HCT116 (cell line): ENCODE data around the gene SLC24A3. TPM values are rescaled to one million over a fixed set of nuclear protein-coding genes. Genes with fewer than 3 reads are reported as not detected.

Experiments used
- ATAC-seq: fragments of 200-7000 bp; cut with Tn5 transposase; 2 replicates; pipeline ENCODE4 v1.9.1; 2020; ENCODE audit warnings: mild to moderate bottlenecking, moderate library complexity
- BruUV-seq: library from RNA; stranded (reverse); fragments of 400-500 nt; replicated peaks from 2 replicates; lab custom pipeline; 2021; lab: Mats Ljungman, UMichigan
- CTCF ChIA-PET: fragments of 300-600 bp; sonication (Branson Sonifier 250); formaldehyde crosslinking; loops from one replicate; lab custom pipeline; 2021; ENCODE audit warnings: antibody characterized with exemption; lab: Charles Lee
- POLR2A ChIA-PET: fragments of 300-600, 350-600 bp; sonication (Branson Sonifier 250); formaldehyde crosslinking; loops from one replicate; lab custom pipeline; 2021; ENCODE audit warnings: antibody characterized with exemption; lab: Charles Lee
- RAD21 ChIA-PET, 2 experiments: fragments of 300-600 bp; sonication (Branson Sonifier 250); formaldehyde crosslinking; loops; one replicate each; lab custom pipeline; 2023; ENCODE audit warnings: low total read pairs in 2 of 2; ENCODE audit not compliant: uncharacterized antibody in 2 of 2, unreplicated experiment in 2 of 2, low non-redundant PET in 1 of 2; lab: Charles Lee
- DNase-seq: peaks from one replicate; pipeline ENCODE4 v3.0.0-alpha.2; 2010; ENCODE audit warnings: low read depth, low spot score
- H2AFZ ChIP-seq: fragments of 200-600 bp; shearing (Covaris generic), sonication (generic); 2 replicates; pipeline ENCODE4 v1.6.1; 2017; ENCODE audit warnings: low read depth, mixed run types, mixed read lengths, antibody characterized with exemption, low read length; ENCODE audit not compliant: poor library complexity, severe bottlenecking
- H3K27ac ChIP-seq: 2 replicates; pipeline ENCODE4 v1.5.1; 2012; ENCODE audit warnings: low read depth, low read length
- H3K27me3 ChIP-seq: fragments of 200-600 bp; sonication (generic); 2 replicates; pipeline ENCODE4 v1.6.1; 2016; ENCODE audit warnings: mixed run types, low read length, mixed read lengths; ENCODE audit not compliant: insufficient read depth
- H3K36me3 ChIP-seq, 2 experiments: fragments of 200-500 bp in 1 of 2; fragments of 200-600 bp in 1 of 2; sonication (Bioruptor generic) in 1 of 2; sonication (generic) in 1 of 2; 2 replicates each; pipeline versions ENCODE4 v1.5.1 to v1.6.1; 2014 to 2016; ENCODE audit warnings: low read length in 2 of 2, inconsistent platforms in 1 of 2, mixed read lengths in 1 of 2, mixed run types in 1 of 2; ENCODE audit not compliant: insufficient read depth in 2 of 2, control insufficient read depth in 1 of 2
- H3K4me1 ChIP-seq, 2 experiments: fragments of 200-600 bp in 1 of 2; sonication (generic) in 1 of 2; 2 replicates each; pipeline versions ENCODE4 v1.5.1 to v1.6.1; 2012 to 2017; ENCODE audit warnings: low read length in 2 of 2, inconsistent platforms in 1 of 2, mild to moderate bottlenecking in 1 of 2, mixed read lengths in 1 of 2, mixed run types in 1 of 2, moderate library complexity in 1 of 2; ENCODE audit not compliant: insufficient read depth in 2 of 2, control insufficient read depth in 1 of 2
- H3K4me2 ChIP-seq: fragments of 200-600 bp; sonication (generic); 2 replicates; pipeline ENCODE4 v1.6.1; 2017; ENCODE audit warnings: mixed run types, low read length, mixed read lengths
- H3K4me3 ChIP-seq, 2 experiments: fragments of 200-600 bp in 1 of 2; sonication (generic) in 1 of 2; replicated peaks in 1 of 2; 2 replicates each; pipeline ENCODE4 v1.5.1; 2011 to 2016; ENCODE audit warnings: low read length in 2 of 2, control low read depth in 1 of 2, low read depth in 1 of 2, mild to moderate bottlenecking in 1 of 2, mixed read lengths in 1 of 2, mixed run types in 1 of 2
- H3K79me2 ChIP-seq: fragments of 200-600 bp; sonication (generic); 2 replicates; pipeline ENCODE4 v1.6.1; 2017; ENCODE audit warnings: mild to moderate bottlenecking, mixed run types, low read length, moderate library complexity, mixed read lengths; ENCODE audit not compliant: insufficient read depth
- H3K9ac ChIP-seq: fragments of 200-600 bp; sonication (generic); 2 replicates; pipeline ENCODE4 v1.6.1; 2016; ENCODE audit warnings: low read length, mixed read lengths
- H3K9me2 ChIP-seq: fragments of 200-600 bp; sonication (generic), shearing (Covaris generic); 2 replicates; pipeline ENCODE4 v1.6.1; 2017; ENCODE audit warnings: mixed run types, mild to moderate bottlenecking, moderate library complexity; ENCODE audit not compliant: insufficient read depth
- H3K9me3 ChIP-seq, 2 experiments: fragments of 200-500 bp in 1 of 2; fragments of 200-600 bp in 1 of 2; sonication (Bioruptor generic) in 1 of 2; sonication (generic) in 1 of 2; 2 replicates each; pipeline ENCODE4 v1.6.1; 2014 to 2017; ENCODE audit warnings: low read length in 2 of 2, mixed read lengths in 2 of 2, inconsistent platforms in 1 of 2, low read depth in 1 of 2, mild to moderate bottlenecking in 1 of 2, mixed run types in 1 of 2, moderate library complexity in 1 of 2; ENCODE audit not compliant: control insufficient read depth in 1 of 2, insufficient read depth in 1 of 2
- H4K20me1 ChIP-seq: fragments of 200-600 bp; sonication (generic), shearing (Covaris generic); 2 replicates; pipeline ENCODE4 v1.6.1; 2017; ENCODE audit warnings: mixed run types, mild to moderate bottlenecking, moderate library complexity; ENCODE audit not compliant: insufficient read depth
- ATF3 ChIP-seq: IDR thresholded peaks from 2 replicates; pipeline ENCODE4 v1.6.1; 2012
- CBX3 ChIP-seq: IDR thresholded peaks from 2 replicates; pipeline ENCODE4 v1.6.1; 2012; ENCODE audit warnings: low read depth
- EGR1 ChIP-seq: IDR thresholded peaks from 2 replicates; pipeline ENCODE4 v1.6.1; 2012; ENCODE audit warnings: low read depth
- ELF1 ChIP-seq: IDR thresholded peaks from 2 replicates; pipeline ENCODE4 v1.6.1; 2012; ENCODE audit warnings: low read depth, borderline replicate concordance
- FOSL1 ChIP-seq: IDR thresholded peaks from 2 replicates; pipeline ENCODE4 v1.6.1; 2012; ENCODE audit warnings: low read depth
- JUND ChIP-seq: IDR thresholded peaks from 2 replicates; pipeline ENCODE4 v1.6.1; 2012
- POLR2AphosphoS5 ChIP-seq: IDR thresholded peaks from 2 replicates; pipeline ENCODE4 v1.6.1; 2011; ENCODE audit warnings: mild to moderate bottlenecking, low read depth, low read length, moderate library complexity
- REST ChIP-seq: IDR thresholded peaks from 2 replicates; pipeline ENCODE4 v1.6.1; 2012; ENCODE audit warnings: low read depth
- SIN3A ChIP-seq: IDR thresholded peaks from 2 replicates; pipeline ENCODE4 v1.6.1; 2012; ENCODE audit warnings: low read depth
- SP1 ChIP-seq: IDR thresholded peaks from 2 replicates; pipeline ENCODE4 v1.6.1; 2012; ENCODE audit warnings: low read depth
- TCF7L2 ChIP-seq: IDR thresholded peaks from 2 replicates; pipeline ENCODE4 v1.7.0; 2011; ENCODE audit warnings: borderline replicate concordance, inconsistent platforms; ENCODE audit not compliant: insufficient read depth, insufficient read length; ENCODE audit errors: extremely low read depth
- ZBTB33 ChIP-seq: IDR thresholded peaks from 2 replicates; pipeline ENCODE4 v1.6.1; 2011; ENCODE audit warnings: mild to moderate bottlenecking, low read length, moderate library complexity; ENCODE audit not compliant: insufficient replicate concordance; ENCODE audit errors: extremely low read depth
- ZNF274 ChIP-seq: fragments of 200-500 bp; sonication (Bioruptor generic); IDR thresholded peaks from 2 replicates; pipeline ENCODE4 v1.6.1; 2014; ENCODE audit warnings: mild to moderate bottlenecking, low read depth, low read length, inconsistent platforms
- intact Hi-C: fragments of 100-400 bp; cut with micrococcal nuclease; formaldehyde crosslinking; loops from 2 replicates; pipeline ENCODE4 v1.10.0; 2022
- total RNA-seq: library from RNA; stranded (reverse); gene quantifications from one replicate; pipeline ENCODE4 v1.2.1, GENCODE V29; 2021; ENCODE audit not compliant: unreplicated experiment

Gene SLC24A3
- total RNA-seq, 1 experiment from 2014 or later: not detected

GRCh38 chr20:19767070-19767469, 554.6 kb downstream of the SLC24A3 start:
- H3K27me3 ChIP-seq: no peaks in the 10 kb centered on the region
- H3K9ac ChIP-seq: no peak overlapping the region
- no peak overlapping the region for H3K27ac ChIP-seq
- no TSS peak for BruUV-seq
- no peaks in the 10 kb centered on the region for H3K9me2 ChIP-seq
- no peaks in the 10 kb centered on the region for H3K36me3 ChIP-seq
- intact Hi-C loops: no loop called here
- no peaks in the 10 kb centered on the region for H3K9me3 ChIP-seq
- DNase-seq: no peak
- CTCF ChIA-PET: no interaction called here
- H3K4me3 ChIP-seq: no peak overlapping the region
- POLR2A ChIA-PET: no interaction called here
- RAD21 ChIA-PET: no interaction called here
- peak overlapping the region; percentile 47 for H3K4me2 ChIP-seq
- peaks cover 0 to 8% of the 10 kb centered on the region in 2 experiments; a peak in 2 of 4 replicates for H3K4me1 ChIP-seq
- TF ChIP-seq ELF1: no peak
- TF ChIP-seq SP1: peak; percentile 11; the same call in 1 of the 2 replicates
- TF ChIP-seq POLR2AphosphoS5: no peak
- TF ChIP-seq, all 23 proteins: peak for 1
- peak; percentile 54 for ATAC-seq
- Histone ChIP-seq H2AFZ (no peak overlapping the region), H3K79me2 (no peaks in the 10 kb centered on the region), H4K20me1 (no peaks in the 10 kb centered on the region)

- Histone ChIP-seq H3K79me2 (no peaks in the 10 kb centered on the region), H3K27me3 (no peaks in the 10 kb centered on the region), H4K20me1 (no peaks in the 10 kb centered on the region), H3K36me3 (no peaks in the 10 kb centered on the region), H3K9me3 (no peaks in the 10 kb centered on the region), H3K9me2 (no peaks in the 10 kb centered on the region), H3K4me1 (peaks cover 0 to 8% of the 10 kb centered on the region in 2 experiments; a peak in 2 of 4 replicates), H3K9ac (no peak overlapping the region), H2AFZ (no peak overlapping the region), H3K4me2 (no peak overlapping the region), H3K4me3 (no peak overlapping the region), H3K27ac (no peak overlapping the region)
- ATAC-seq (no peak), DNase-seq (no peak)
- no TSS peak for BruUV-seq
- intact Hi-C loops: no loop called here
- TF ChIP-seq EGR1: no peak
- TF ChIP-seq POLR2AphosphoS5: no peak
- TF ChIP-seq REST: no peak
- TF ChIP-seq JUND: no peak
- no peak for TF ChIP-seq CBX3
- TF ChIP-seq ZNF274: no peak
- no peak for TF ChIP-seq SIN3A
- TF ChIP-seq FOSL1: no peak
- TF ChIP-seq ZBTB33: no peak
- TF ChIP-seq ATF3: no peak
- no peak for TF ChIP-seq TCF7L2
- no peak for TF ChIP-seq ELF1
- CTCF ChIA-PET: no interaction called here
- RAD21 ChIA-PET: no interaction called here
- POLR2A ChIA-PET: no interaction called here
These were observed 555.9 kb downstream of the SLC24A3 start for GRCh38 chr20:19768325-19768842.
